ENCODE measurements around the gene IMPA2.

IMPA2 gene

GRCh38 chr18:12048010-12048826, 66.9 kb downstream of the IMPA2 start (continued):
- no peak for TF ChIP-seq ZBTB10 (tag by site-specific recombination; IDR thresholded peaks at IDR 0.05)

- ChIA-PET CTCF (interaction anchor here (1.1 to 4.3 kb wide), 3 partner anchors 10 to 393 kb away, joined by 3 to 32 read pairs (median 4); no protein-coding TSS in a partner anchor), POLR2A (no interaction called here)
- TF ChIP-seq ZNF354C (tag by site-specific recombination; IDR thresholded peaks at IDR 0.05; ENCODE audit: borderline replicate concordance, low read depth): no peak
- TF ChIP-seq ZNF610 (tag by site-specific recombination; IDR thresholded peaks at IDR 0.05; ENCODE audit: borderline replicate concordance): no peak
- no peak for TF ChIP-seq GLIS1 (tag by site-specific recombination; IDR thresholded peaks at IDR 0.05)
- TF ChIP-seq HOXA7 (CRISPR knock-in tag; IDR thresholded peaks at IDR 0.05; ENCODE audit: borderline replicate concordance): no peak
- TF ChIP-seq ZNF341 (tag by site-specific recombination; IDR thresholded peaks at IDR 0.05; ENCODE audit: low read depth): no peak
- TF ChIP-seq ZNF707 (tag by site-specific recombination; IDR thresholded peaks at IDR 0.05): no peak
- TF ChIP-seq, protein P1, sequence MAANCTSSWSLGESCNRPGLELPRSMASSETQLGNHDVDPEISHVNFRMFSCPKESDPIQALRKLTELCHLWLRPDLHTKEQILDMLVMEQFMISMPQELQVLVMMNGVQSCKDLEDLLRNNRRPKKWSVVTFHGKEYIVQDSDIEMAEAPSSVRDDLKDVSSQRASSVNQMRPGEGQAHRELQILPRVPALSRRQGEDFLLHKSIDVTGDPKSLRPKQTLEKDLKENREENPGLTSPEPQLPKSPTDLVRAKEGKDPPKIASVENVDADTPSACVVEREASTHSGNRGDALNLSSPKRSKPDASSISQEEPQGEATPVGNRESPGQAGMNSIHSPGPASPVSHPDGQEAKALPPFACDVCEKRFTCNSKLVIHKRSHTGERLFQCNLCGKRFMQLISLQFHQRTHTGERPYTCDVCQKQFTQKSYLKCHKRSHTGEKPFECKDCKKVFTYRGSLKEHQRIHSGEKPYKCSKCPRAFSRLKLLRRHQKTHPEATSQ (tag by site-specific recombination; IDR thresholded peaks at IDR 0.05): no peak
- TF ChIP-seq, protein P2, sequence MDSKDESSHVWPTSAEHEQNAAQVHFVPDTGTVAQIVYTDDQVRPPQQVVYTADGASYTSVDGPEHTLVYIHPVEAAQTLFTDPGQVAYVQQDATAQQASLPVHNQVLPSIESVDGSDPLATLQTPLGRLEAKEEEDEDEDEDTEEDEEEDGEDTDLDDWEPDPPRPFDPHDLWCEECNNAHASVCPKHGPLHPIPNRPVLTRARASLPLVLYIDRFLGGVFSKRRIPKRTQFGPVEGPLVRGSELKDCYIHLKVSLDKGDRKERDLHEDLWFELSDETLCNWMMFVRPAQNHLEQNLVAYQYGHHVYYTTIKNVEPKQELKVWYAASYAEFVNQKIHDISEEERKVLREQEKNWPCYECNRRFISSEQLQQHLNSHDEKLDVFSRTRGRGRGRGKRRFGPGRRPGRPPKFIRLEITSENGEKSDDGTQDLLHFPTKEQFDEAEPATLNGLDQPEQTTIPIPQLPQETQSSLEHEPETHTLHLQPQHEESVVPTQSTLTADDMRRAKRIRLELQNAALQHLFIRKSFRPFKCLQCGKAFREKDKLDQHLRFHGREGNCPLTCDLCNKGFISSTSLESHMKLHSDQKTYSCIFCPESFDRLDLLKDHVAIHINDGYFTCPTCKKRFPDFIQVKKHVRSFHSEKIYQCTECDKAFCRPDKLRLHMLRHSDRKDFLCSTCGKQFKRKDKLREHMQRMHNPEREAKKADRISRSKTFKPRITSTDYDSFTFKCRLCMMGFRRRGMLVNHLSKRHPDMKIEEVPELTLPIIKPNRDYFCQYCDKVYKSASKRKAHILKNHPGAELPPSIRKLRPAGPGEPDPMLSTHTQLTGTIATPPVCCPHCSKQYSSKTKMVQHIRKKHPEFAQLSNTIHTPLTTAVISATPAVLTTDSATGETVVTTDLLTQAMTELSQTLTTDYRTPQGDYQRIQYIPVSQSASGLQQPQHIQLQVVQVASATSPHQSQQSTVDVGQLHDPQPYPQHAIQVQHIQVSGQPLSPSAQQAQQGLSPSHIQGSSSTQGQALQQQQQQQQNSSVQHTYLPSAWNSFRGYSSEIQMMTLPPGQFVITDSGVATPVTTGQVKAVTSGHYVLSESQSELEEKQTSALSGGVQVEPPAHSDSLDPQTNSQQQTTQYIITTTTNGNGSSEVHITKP (tag by site-specific recombination; IDR thresholded peaks at IDR 0.05): no peak
- TF ChIP-seq ZNF169 (tag by site-specific recombination; IDR thresholded peaks at IDR 0.05): no peak
- no peak for TF ChIP-seq ZBTB1 (tag by site-specific recombination; IDR thresholded peaks at IDR 0.05)
- no peak for TF ChIP-seq TRIM28 (IDR thresholded peaks at IDR 0.05; ENCODE audit: borderline replicate concordance, low read length)
- H3K36me3 ChIP-seq (ENCODE audit: control insufficient read depth in 2 of 2, insufficient read depth in 1 of 2, low read length in 2 of 2): no peaks in the 10 kb centered on the region
- H3K9me3 ChIP-seq (ENCODE audit: control insufficient read depth, insufficient read depth, low read depth, low read length): no peaks in the 10 kb centered on the region
- no peak overlapping the region for H3K4me3 ChIP-seq (ENCODE audit: low read depth, low read length)
- H3K27ac ChIP-seq (ENCODE audit: extremely low read depth, low read depth, low read length): no peak overlapping the region
- H3K4me1 ChIP-seq (ENCODE audit: control insufficient read depth, insufficient read depth, low read length): no peaks in the 10 kb centered on the region
These were observed 67.5 kb downstream of the IMPA2 start for GRCh38 chr18:12048827-12049175.

- Histone ChIP-seq H3K36me3 (ENCODE audit: control insufficient read depth in 2 of 2, insufficient read depth in 1 of 2, low read length in 2 of 2) (no peaks in the 10 kb centered on the region), H3K27ac (ENCODE audit: extremely low read depth, low read depth, low read length) (no peak overlapping the region), H3K4me3 (ENCODE audit: low read depth, low read length) (no peak overlapping the region), H3K9me3 (ENCODE audit: control insufficient read depth, insufficient read depth, low read depth, low read length) (no peaks in the 10 kb centered on the region), H3K4me1 (ENCODE audit: control insufficient read depth, insufficient read depth, low read length) (no peaks in the 10 kb centered on the region)
- TF ChIP-seq OVOL3 (tag by site-specific recombination; IDR thresholded peaks at IDR 0.05) (no peak), SCRT1 (tag by site-specific recombination; IDR thresholded peaks at IDR 0.05; ENCODE audit: borderline replicate concordance) (peak; percentile 6; the same call in 1 of the 2 replicates)
- ChIA-PET CTCF (interaction anchor here (0.7 to 4.3 kb wide), 4 partner anchors 12 to 394 kb away, joined by 3 to 32 read pairs (median 4); no protein-coding TSS in a partner anchor), POLR2A (no interaction called here)
These were observed 68.9 kb downstream of the IMPA2 start for GRCh38 chr18:12049978-12050811.

All from HEK293 (cell line).